HUES6 (cell line): ENCODE results near the gene CCBE1.

Experiments
- H3K27ac ChIP-seq: 2 replicates; pipeline ENCODE4 v1.7.0; 2013; ENCODE audit warnings: low read depth, mild to moderate bottlenecking, low read length, inconsistent platforms
- H3K27me3 ChIP-seq: 2 replicates; pipeline ENCODE4 v1.6.1; 2013; ENCODE audit warnings: low read length; ENCODE audit not compliant: control insufficient read depth, insufficient read depth
- H3K36me3 ChIP-seq: 2 replicates; pipeline ENCODE4 v1.6.1; 2013; ENCODE audit warnings: low read length; ENCODE audit not compliant: control insufficient read depth, insufficient read depth
- H3K4me1 ChIP-seq: 2 replicates; pipeline ENCODE4 v1.6.1; 2013; ENCODE audit warnings: low read length; ENCODE audit not compliant: control insufficient read depth, insufficient read depth
- H3K4me3 ChIP-seq: 2 replicates; pipeline ENCODE4 v1.5.1; 2013; ENCODE audit warnings: low read depth, low read length
- H3K9ac ChIP-seq: one replicate; pipeline ENCODE4 v1.6.1; 2013; ENCODE audit warnings: mild to moderate bottlenecking, low read length
- H3K9me3 ChIP-seq: 2 replicates; pipeline ENCODE4 v1.6.1; 2013; ENCODE audit warnings: low read depth, low read length; ENCODE audit not compliant: control insufficient read depth, insufficient read depth

The CCBE1 gene

GRCh38 chr18:59729781-59730180 lies 32.6 kb upstream of the CCBE1 start:
- H3K4me1 ChIP-seq: no peaks in the 10 kb centered on the region
- H3K36me3 ChIP-seq: no peaks in the 10 kb centered on the region
- no peaks in the 10 kb centered on the region for H3K9me3 ChIP-seq
- H3K27ac ChIP-seq: no peak overlapping the region
- H3K9ac ChIP-seq: no peak overlapping the region
- no peaks in the 10 kb centered on the region for H3K27me3 ChIP-seq
- no peak overlapping the region for H3K4me3 ChIP-seq

GRCh38 chr18:59728816-59729215 lies 31.6 kb upstream of the CCBE1 start:
- no peak overlapping the region for H3K27ac ChIP-seq
- H3K4me1 ChIP-seq: no peaks in the 10 kb centered on the region
- no peak overlapping the region for H3K9ac ChIP-seq
- no peaks in the 10 kb centered on the region for H3K9me3 ChIP-seq
- no peaks in the 10 kb centered on the region for H3K36me3 ChIP-seq
- no peaks in the 10 kb centered on the region for H3K27me3 ChIP-seq
- no peak overlapping the region for H3K4me3 ChIP-seq

- H3K4me1 ChIP-seq: no peaks in the 10 kb centered on the region
- H3K9me3 ChIP-seq: 0 out of 2 replicates have a peak, but pooled peaks cover 3% of the 10 kb centered on the region
- H3K27me3 ChIP-seq: no peaks in the 10 kb centered on the region
- H3K27ac ChIP-seq: no peak overlapping the region
- H3K4me3 ChIP-seq: no peak overlapping the region
- H3K9ac ChIP-seq: no peak overlapping the region
- no peaks in the 10 kb centered on the region for H3K36me3 ChIP-seq
Measured at GRCh38 chr18:59725142-59725541, 27.9 kb upstream of the CCBE1 start.

- no peaks in the 10 kb centered on the region for H3K36me3 ChIP-seq
- H3K27ac ChIP-seq: no peak overlapping the region
- H3K4me3 ChIP-seq: no peak overlapping the region
- H3K4me1 ChIP-seq: peaks cover under 1% of the 10 kb centered on the region; the same call in 1 of the 2 replicates
- 0 out of 2 replicates have a peak, but pooled peaks cover 3% of the 10 kb centered on the region for H3K9me3 ChIP-seq
- no peaks in the 10 kb centered on the region for H3K27me3 ChIP-seq
- no peak overlapping the region for H3K9ac ChIP-seq
Measured at GRCh38 chr18:59724103-59724502, 26.9 kb upstream of the CCBE1 start.

GRCh38 chr18:59721931-59722330 lies 24.7 kb upstream of the CCBE1 start:
- H3K36me3 ChIP-seq: no peaks in the 10 kb centered on the region
- H3K27me3 ChIP-seq: no peaks in the 10 kb centered on the region
- H3K27ac ChIP-seq: no peak overlapping the region
- no peak overlapping the region for H3K9ac ChIP-seq
- peaks cover 3% of the 10 kb centered on the region; the same call in 1 of the 2 replicates for H3K4me1 ChIP-seq
- 0 out of 2 replicates have a peak, but pooled peaks cover 3% of the 10 kb centered on the region for H3K9me3 ChIP-seq
- no peak overlapping the region for H3K4me3 ChIP-seq

- Histone ChIP-seq H3K27ac (no peak overlapping the region), H3K4me1 (peaks cover 3% of the 10 kb centered on the region; the same call in 1 of the 2 replicates), H3K9me3 (0 out of 2 replicates have a peak, but pooled peaks cover 3% of the 10 kb centered on the region), H3K27me3 (no peaks in the 10 kb centered on the region), H3K36me3 (no peaks in the 10 kb centered on the region), H3K9ac (no peak overlapping the region), H3K4me3 (no peak overlapping the region)
Measured at GRCh38 chr18:59721211-59721610, 24.0 kb upstream of the CCBE1 start.

DNA sequence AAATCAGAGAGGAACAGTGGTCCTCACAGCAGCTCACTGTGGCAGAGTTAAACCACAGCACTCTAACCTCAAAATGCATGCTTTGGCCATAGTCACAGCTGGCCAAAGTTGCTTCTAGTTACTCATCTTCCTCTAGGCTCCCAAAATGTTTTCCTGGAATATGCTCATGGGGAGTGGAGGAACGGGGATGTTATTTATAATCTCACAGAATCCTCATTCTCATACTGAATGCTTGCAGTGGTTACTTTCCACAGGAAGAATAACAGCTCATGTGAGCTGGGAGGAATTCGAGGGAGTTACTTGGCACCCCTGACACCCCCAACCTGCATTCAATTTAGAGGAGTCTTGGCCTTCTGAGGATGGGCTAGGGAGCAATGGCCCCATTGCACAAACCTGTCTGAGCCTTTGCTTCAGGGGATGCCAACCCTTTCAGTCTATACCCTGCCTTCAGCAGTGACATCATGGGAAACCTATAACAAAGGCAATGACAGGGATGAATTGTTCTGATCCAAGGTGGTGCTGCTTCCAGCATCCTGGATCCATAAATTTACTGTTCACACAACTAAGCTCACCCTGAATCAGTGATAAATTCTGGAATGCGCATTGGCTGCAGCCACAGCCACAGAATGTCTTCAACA lies 22.4 kb upstream of the CCBE1 start:
- Histone ChIP-seq H3K27me3 (no peaks in the 10 kb centered on the region), H3K9ac (no peak overlapping the region), H3K4me1 (peaks cover 3% of the 10 kb centered on the region; the same call in 1 of the 2 replicates), H3K36me3 (no peaks in the 10 kb centered on the region), H3K9me3 (0 out of 2 replicates have a peak, but pooled peaks cover 3% of the 10 kb centered on the region), H3K4me3 (no peak overlapping the region), H3K27ac (no peak overlapping the region)

DNA sequence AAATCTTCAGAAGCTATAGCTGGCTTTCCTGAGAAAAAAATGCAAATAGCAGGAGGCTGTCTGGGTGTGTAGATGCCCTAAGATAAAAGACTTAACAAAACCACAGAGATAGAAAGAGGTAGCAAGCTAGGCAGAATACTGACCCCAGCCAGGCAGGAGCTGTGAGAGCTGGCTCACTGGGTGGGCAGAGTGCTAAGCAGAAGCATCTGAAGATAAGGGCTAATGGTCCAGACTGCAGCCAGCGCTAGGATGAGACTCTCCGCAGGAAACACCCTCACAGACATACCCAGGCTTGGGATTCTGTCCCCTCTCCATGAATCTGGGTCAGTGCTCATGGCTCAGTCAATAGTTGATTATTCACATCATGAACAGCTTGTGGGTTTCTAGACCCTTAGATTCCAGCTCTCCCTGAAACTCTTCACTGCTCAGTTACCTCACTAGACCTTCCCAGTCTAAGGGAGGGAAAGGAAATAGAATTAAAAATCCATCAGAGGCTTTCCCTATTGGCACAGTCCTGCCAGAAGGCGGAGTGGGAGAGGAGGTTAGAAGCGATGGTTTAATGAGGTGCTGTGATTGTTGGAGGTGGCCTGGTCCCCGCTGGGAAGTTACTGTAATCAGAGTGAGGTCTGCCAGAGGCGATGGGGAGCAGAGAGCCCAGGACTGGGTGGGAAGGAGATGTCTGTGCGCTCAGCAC lies 21.4 kb upstream of the CCBE1 start:
- Histone ChIP-seq H3K4me1 (peaks cover 3% of the 10 kb centered on the region; the same call in 1 of the 2 replicates), H3K36me3 (no peaks in the 10 kb centered on the region), H3K27me3 (no peaks in the 10 kb centered on the region), H3K9ac (no peak overlapping the region), H3K27ac (no peak overlapping the region), H3K4me3 (no peak overlapping the region), H3K9me3 (0 out of 2 replicates have a peak, but pooled peaks cover 3% of the 10 kb centered on the region)

GRCh38 chr18:59718108-59718463 lies 20.9 kb upstream of the CCBE1 start:
- Histone ChIP-seq H3K4me3 (no peak overlapping the region), H3K27me3 (no peaks in the 10 kb centered on the region), H3K4me1 (peaks cover 3% of the 10 kb centered on the region; the same call in 1 of the 2 replicates), H3K36me3 (no peaks in the 10 kb centered on the region), H3K27ac (no peak overlapping the region), H3K9me3 (0 out of 2 replicates have a peak, but pooled peaks cover 3% of the 10 kb centered on the region), H3K9ac (no peak overlapping the region)

DNA sequence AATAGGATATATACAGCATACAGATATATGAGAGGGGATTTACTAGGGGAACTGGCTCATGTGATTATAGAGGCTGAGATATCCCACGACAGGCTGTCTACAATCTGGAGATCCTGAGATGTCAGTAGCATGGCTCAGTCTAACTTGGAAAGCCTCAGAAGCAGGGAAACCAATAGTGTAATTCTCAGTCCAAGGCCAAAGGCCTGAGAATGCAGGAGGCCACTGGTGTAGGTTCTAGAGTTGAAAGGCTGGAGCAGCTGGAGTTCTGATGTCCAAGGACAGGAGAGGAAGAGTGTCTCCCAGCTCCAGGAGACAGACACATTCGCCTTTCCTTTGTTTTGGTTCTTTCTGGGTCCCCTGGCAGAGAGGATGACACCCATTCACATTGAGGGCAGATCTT lies 20.1 kb upstream of the CCBE1 start:
- no peak overlapping the region for H3K4me3 ChIP-seq
- H3K4me1 ChIP-seq: peaks cover 3% of the 10 kb centered on the region; the same call in 1 of the 2 replicates
- no peak overlapping the region for H3K9ac ChIP-seq
- H3K9me3 ChIP-seq: 0 out of 2 replicates have a peak, but pooled peaks cover 3% of the 10 kb centered on the region
- H3K36me3 ChIP-seq: no peaks in the 10 kb centered on the region
- no peaks in the 10 kb centered on the region for H3K27me3 ChIP-seq
- H3K27ac ChIP-seq: no peak overlapping the region

DNA sequence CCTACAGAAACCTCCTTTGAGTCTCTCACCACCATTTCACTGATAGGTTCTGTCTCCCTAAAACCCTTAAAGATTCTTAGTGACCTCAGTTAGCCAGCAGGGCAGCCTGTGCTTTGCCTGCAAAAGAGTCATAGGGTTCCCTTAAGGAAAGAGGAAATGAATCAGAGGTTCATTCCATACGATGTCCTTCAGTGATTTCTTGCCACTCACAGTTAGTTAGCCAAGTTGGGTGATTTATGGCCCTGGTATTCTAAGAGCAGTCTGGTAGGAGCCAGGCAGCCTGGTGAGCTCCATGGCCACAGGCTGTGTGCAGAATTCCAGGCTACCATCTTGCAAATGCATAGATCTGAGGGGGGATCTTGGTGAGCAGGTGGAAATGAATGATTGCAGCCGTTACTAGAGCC lies 18.7 kb upstream of the CCBE1 start:
- no peaks in the 10 kb centered on the region for H3K27me3 ChIP-seq
- no peak overlapping the region for H3K4me3 ChIP-seq
- H3K4me1 ChIP-seq: peaks cover 3% of the 10 kb centered on the region; the same call in 1 of the 2 replicates
- no peaks in the 10 kb centered on the region for H3K9me3 ChIP-seq
- H3K9ac ChIP-seq: no peak overlapping the region
- H3K36me3 ChIP-seq: no peaks in the 10 kb centered on the region
- H3K27ac ChIP-seq: no peak overlapping the region
